Neuronal stem cell (in vitro differentiated cells): Measurements from ENCODE around the gene TPST2.
A peak's percentile ranks its signal among the peaks of the same experiment; 100 is the strongest.

Experiments used
- DNase-seq: peaks from one replicate; pipeline ENCODE4 v3.0.0-alpha.2; 2013; ENCODE audit warnings: low spot score
- H2AFZ ChIP-seq: one replicate; pipeline ENCODE4 v1.6.1; 2013; ENCODE audit warnings: mild to moderate bottlenecking, low read length, inconsistent platforms
- H2AK5ac ChIP-seq: 2 replicates; pipeline ENCODE4 v1.6.1; 2013; ENCODE audit warnings: low read depth, mild to moderate bottlenecking, inconsistent platforms, low read length, moderate library complexity, mixed read lengths
- H2BK120ac ChIP-seq: 2 replicates; pipeline ENCODE4 v1.6.1; 2013; ENCODE audit warnings: low read depth, mild to moderate bottlenecking, inconsistent platforms, low read length, moderate library complexity, mixed read lengths
- H2BK12ac ChIP-seq: one replicate; pipeline ENCODE4 v1.6.1; 2013; ENCODE audit warnings: low read length, inconsistent platforms
- H2BK15ac ChIP-seq: 2 replicates; pipeline ENCODE4 v1.6.1; 2013; ENCODE audit warnings: mild to moderate bottlenecking, low read length, inconsistent platforms, mixed read lengths
- H2BK5ac ChIP-seq: one replicate; pipeline ENCODE4 v1.6.1; 2013; ENCODE audit warnings: inconsistent platforms, mild to moderate bottlenecking, low read length, moderate library complexity
- H3K14ac ChIP-seq: one replicate; pipeline ENCODE4 v1.6.1; 2013; ENCODE audit warnings: low read length, inconsistent platforms
- H3K18ac ChIP-seq: 2 replicates; pipeline ENCODE4 v1.6.1; 2013; ENCODE audit warnings: low read length, inconsistent platforms
- H3K23ac ChIP-seq: 2 replicates; pipeline ENCODE4 v1.6.1; 2013; ENCODE audit warnings: low read depth, mild to moderate bottlenecking, mixed read lengths, low read length, inconsistent platforms; ENCODE audit not compliant: poor library complexity
- H3K27ac ChIP-seq: replicated peaks from 3 replicates; pipeline ENCODE4 v1.5.1; 2013; ENCODE audit warnings: low read length, inconsistent platforms
- H3K27me3 ChIP-seq, 3 experiments: 2 replicates each; pipeline ENCODE4 v1.6.1; 2013; ENCODE audit warnings: low read length in 3 of 3, mild to moderate bottlenecking in 2 of 3, inconsistent platforms in 1 of 3, low read depth in 1 of 3, mixed read lengths in 1 of 3, moderate library complexity in 1 of 3; ENCODE audit not compliant: control insufficient read depth in 3 of 3, insufficient read depth in 3 of 3
- H3K36me3 ChIP-seq, 2 donors: replicated peaks in 1 of 2; 2 replicates each; pipeline ENCODE4 v1.6.1; 2013; ENCODE audit warnings: low read length in 2 of 2; ENCODE audit not compliant: control insufficient read depth in 2 of 2, insufficient read depth in 2 of 2
- H3K4ac ChIP-seq: 2 replicates; pipeline ENCODE4 v1.6.1; 2013; ENCODE audit warnings: inconsistent platforms, mild to moderate bottlenecking, low read length, moderate library complexity
- H3K4me1 ChIP-seq, 2 donors: 1 replicate in 1 of 2; 2 replicates in 1 of 2; pipeline ENCODE4 v1.6.1; 2013; ENCODE audit warnings: low read length in 2 of 2, low read depth in 1 of 2; ENCODE audit not compliant: control insufficient read depth in 2 of 2, insufficient read depth in 1 of 2
- H3K4me2 ChIP-seq: one replicate; pipeline ENCODE4 v1.6.1; 2013; ENCODE audit warnings: mild to moderate bottlenecking, low read length, inconsistent platforms; ENCODE audit not compliant: insufficient read depth, poor library complexity, severe bottlenecking
- H3K4me3 ChIP-seq, 2 donors: 2 replicates each; pipeline ENCODE4 v1.5.1; 2013; ENCODE audit warnings: low read length in 2 of 2, mild to moderate bottlenecking in 2 of 2, inconsistent platforms in 1 of 2, moderate library complexity in 1 of 2
- H3K79me1 ChIP-seq: one replicate; pipeline ENCODE4 v1.6.1; 2013; ENCODE audit warnings: low read depth, mild to moderate bottlenecking, inconsistent platforms, low read length, moderate library complexity
- H3K9ac ChIP-seq: one replicate; pipeline ENCODE4 v1.6.1; 2013; ENCODE audit warnings: mild to moderate bottlenecking, low read depth, low read length, inconsistent platforms; ENCODE audit not compliant: poor library complexity
- H3K9me3 ChIP-seq, 2 donors: replicated peaks in 1 of 2; 2 replicates each; pipeline versions ENCODE3 to v1.6.1; 2013; ENCODE audit warnings: low read length in 2 of 2, mild to moderate bottlenecking in 2 of 2, inconsistent platforms in 1 of 2, low read depth in 1 of 2, mixed read lengths in 1 of 2, moderate library complexity in 1 of 2; ENCODE audit not compliant: control insufficient read depth in 2 of 2, insufficient read depth in 1 of 2
- H4K8ac ChIP-seq: one replicate; pipeline ENCODE4 v1.6.1; 2013; ENCODE audit warnings: low read depth, mild to moderate bottlenecking, inconsistent platforms, low read length, moderate library complexity
- H4K91ac ChIP-seq: one replicate; pipeline ENCODE4 v1.6.1; 2013; ENCODE audit warnings: low read length, low read depth, mild to moderate bottlenecking, inconsistent platforms; ENCODE audit not compliant: poor library complexity
- WGBS, 2 donors: extraction: QIAGEN DNeasy Blood & Tissue Kit; methylation state at CpG; one replicate each; pipeline ENCODE4 v1.1.7; 2013; ENCODE audit warnings: missing lambda C conversion rate in 2 of 2, mixed read lengths in 1 of 2; ENCODE audit not compliant: insufficient read length in 2 of 2, insufficient replicate concordance in 1 of 2; ENCODE audit errors: extremely low coverage in 2 of 2; 5-methylcytosine and 5-hydroxymethylcytosine counted together

Gene TPST2

DNA sequence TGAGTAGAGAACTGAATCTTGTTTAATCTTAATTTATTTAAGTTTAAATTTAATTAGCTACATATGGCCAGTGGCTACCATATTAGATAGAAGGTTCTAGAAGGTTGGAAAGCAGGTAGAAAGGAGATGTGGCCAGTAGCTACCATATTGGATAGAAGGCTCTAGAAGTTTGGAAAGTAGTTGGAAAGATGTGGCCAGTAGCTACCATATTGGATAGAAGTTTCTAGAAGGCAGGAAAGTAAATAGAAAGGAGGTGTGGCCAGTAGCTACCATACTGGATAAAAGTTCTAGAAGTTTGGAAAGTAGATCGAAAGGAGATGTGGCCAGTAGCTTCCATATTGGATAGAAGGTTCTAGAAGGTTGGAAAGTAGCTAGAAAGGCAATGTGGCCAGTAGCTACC lies 34.1 kb upstream of the TPST2 start:
- DNase-seq, result no peak
- H3K27ac ChIP-seq, result no peak overlapping the region
- H3K79me1 ChIP-seq, result no peaks in the 10 kb centered on the region
- no peak overlapping the region for H3K14ac ChIP-seq
- no peak overlapping the region for H2BK15ac ChIP-seq
- no peaks in the 10 kb centered on the region for H3K36me3 ChIP-seq
- peaks cover 9% of the 10 kb centered on the region in 2 donors for H3K4me1 ChIP-seq
- no peak overlapping the region for H3K23ac ChIP-seq
- H2BK120ac ChIP-seq, result no peak overlapping the region
- H2AK5ac ChIP-seq, result no peak overlapping the region
- H4K91ac ChIP-seq, result no peak overlapping the region
- H4K8ac ChIP-seq, result no peak overlapping the region
- H3K4ac ChIP-seq, result no peak overlapping the region
- H2BK5ac ChIP-seq, result no peak overlapping the region
- no peak overlapping the region for H3K9ac ChIP-seq
- H2AFZ ChIP-seq, result no peak overlapping the region
- H3K18ac ChIP-seq, result no peak overlapping the region
- H3K4me2 ChIP-seq, result no peak overlapping the region
- H3K9me3 ChIP-seq, result peaks cover 3 to 10% of the 10 kb centered on the region in 2 donors
- no CpG with 5 or more reads among the region's 1 CpG for WGBS, 2 donors
- H2BK12ac ChIP-seq, result no peak overlapping the region
- no peak overlapping the region for H3K4me3 ChIP-seq
- H3K27me3 ChIP-seq, result no peaks in the 10 kb centered on the region

DNA sequence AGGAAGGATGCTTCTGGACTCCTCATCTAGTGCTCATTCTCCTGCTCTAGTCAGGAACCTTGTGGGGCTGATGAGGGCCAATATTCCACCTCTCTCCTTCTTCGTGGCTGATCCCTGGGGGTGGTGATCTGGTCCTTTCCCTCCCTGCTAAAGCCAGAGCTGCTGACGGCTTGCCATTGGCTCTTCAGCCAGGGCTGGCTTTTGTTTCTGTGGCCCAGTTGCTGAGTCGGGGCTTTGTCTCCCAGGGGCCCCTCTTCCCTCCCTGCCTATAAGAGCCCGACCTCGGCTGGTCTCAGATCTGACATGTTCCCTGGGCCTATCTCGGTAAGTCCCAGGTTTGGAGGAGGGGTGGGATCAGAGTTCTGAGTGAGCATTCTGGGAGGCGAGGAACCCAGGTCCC lies 31.7 kb upstream of the TPST2 start, which contains the start of gene CRYBA4:
Gene CRYBA4 (plus strand): TSS at position 301 of the 400 bp plus-strand sequence. CDS start 634 bp downstream, outside the sequence.
- Histone ChIP-seq H3K18ac (peak within 1 kb of the TSS; percentile 20), H3K27me3 (peaks cover 0 to 2% (median 0%) of the 10 kb centered on the region in 3 experiments), H2BK12ac (no peak within 1 kb of the TSS), H3K9me3 (peaks cover 3 to 10% of the 10 kb centered on the region in 2 donors), H3K9ac (no peak within 1 kb of the TSS), H3K4me3 (no peak within 1 kb of the TSS), H4K91ac (no peak within 1 kb of the TSS), H4K8ac (peak within 1 kb of the TSS; percentile 5), H3K4me2 (peak within 1 kb of the TSS; percentile 20), H2BK15ac (peak within 1 kb of the TSS; percentile 50), H3K4me1 (peaks cover 20 to 25% of the 10 kb centered on the region in 2 donors), H3K27ac (no peak within 1 kb of the TSS), H2BK5ac (no peak within 1 kb of the TSS), H2AK5ac (peak within 1 kb of the TSS; percentile 58), H3K14ac (peak within 1 kb of the TSS; percentile 41), H2AFZ (no peak within 1 kb of the TSS), H2BK120ac (no peak within 1 kb of the TSS), H3K36me3 (no peaks in the 10 kb centered on the region), H3K23ac (no peak within 1 kb of the TSS), H3K79me1 (no peaks in the 10 kb centered on the region), H3K4ac (no peak within 1 kb of the TSS)
- no CpG with 5 or more reads among the region's 7 CpGs for WGBS, 2 donors
- no peak for DNase-seq

DNA sequence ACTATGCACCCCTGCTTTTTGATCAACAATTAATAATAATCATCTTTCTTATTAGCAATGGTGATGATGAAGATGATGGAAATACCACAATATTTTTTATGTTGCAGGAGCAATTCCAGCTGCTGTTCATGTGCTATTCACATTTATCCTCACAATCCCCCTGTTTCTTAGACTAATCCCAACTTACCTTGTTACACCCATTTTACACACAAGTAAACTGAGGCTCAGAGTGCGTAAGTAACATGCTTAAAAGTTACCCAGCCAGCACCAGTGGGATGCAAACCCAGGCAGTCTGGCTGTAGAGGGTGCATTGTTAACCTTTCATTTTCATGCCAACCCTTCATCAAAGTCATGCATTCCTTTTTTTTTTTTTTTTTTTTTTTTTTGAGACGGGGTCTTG lies 30.3 kb upstream of the TPST2 start:
- Histone ChIP-seq H3K79me1 (no peaks in the 10 kb centered on the region), H3K4me1 (peaks cover 28 to 33% of the 10 kb centered on the region in 2 donors), H3K27me3 (peaks cover 0 to 2% (median 0%) of the 10 kb centered on the region in 3 experiments)

DNA sequence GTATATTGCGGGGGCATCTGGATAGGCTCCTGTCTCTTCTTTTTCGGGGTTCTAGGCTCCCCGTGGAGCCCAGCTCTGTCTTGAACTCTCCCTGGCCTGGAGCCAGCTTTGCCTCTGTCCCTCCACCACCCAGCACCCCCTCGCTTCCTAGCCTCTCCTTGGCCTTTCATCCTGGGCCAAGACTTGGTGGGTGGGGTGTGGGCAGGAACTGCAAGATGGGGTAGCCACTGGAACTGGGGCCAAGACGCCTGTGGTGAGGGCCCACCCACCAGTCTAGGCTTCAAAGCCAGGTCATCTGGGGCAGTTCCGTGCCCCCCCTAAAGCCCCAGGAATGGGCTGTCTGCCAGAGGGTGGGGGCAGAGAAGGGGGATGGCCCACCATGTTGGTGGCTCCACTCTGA lies 29.6 kb upstream of the TPST2 start:
- WGBS, 2 donors, result no CpG with 5 or more reads among the region's 6 CpGs
- H3K4me1 ChIP-seq, result peaks cover 28 to 33% of the 10 kb centered on the region in 2 donors
- H3K18ac ChIP-seq, result peak overlapping the region; percentile 60
- H3K4me3 ChIP-seq, result no peak overlapping the region
- peaks cover 0 to 2% (median 0%) of the 10 kb centered on the region in 3 experiments for H3K27me3 ChIP-seq
- H2BK5ac ChIP-seq, result no peak overlapping the region
- no peak overlapping the region for H3K23ac ChIP-seq
- H3K9ac ChIP-seq, result no peak overlapping the region
- no peaks in the 10 kb centered on the region for H3K79me1 ChIP-seq
- no peak overlapping the region for H4K8ac ChIP-seq
- no peak overlapping the region for H3K4ac ChIP-seq
- H2AFZ ChIP-seq, result no peak overlapping the region
- H3K27ac ChIP-seq, result no peak overlapping the region
- no peak overlapping the region for H4K91ac ChIP-seq
- H2BK120ac ChIP-seq, result no peak overlapping the region
- no peak for DNase-seq
- no peak overlapping the region for H2BK15ac ChIP-seq
- no peak overlapping the region for H2BK12ac ChIP-seq
- H2AK5ac ChIP-seq, result peak overlapping the region; percentile 85
- H3K4me2 ChIP-seq, result no peak overlapping the region
- no peaks in the 10 kb centered on the region for H3K36me3 ChIP-seq
- H3K9me3 ChIP-seq, result peaks cover 0 to under 1% of the 10 kb centered on the region in 2 donors
- H3K14ac ChIP-seq, result no peak overlapping the region

More for the DNA sequence above, 30.3 kb upstream of the TPST2 start:
- no peak overlapping the region for H3K4me3 ChIP-seq
- H2BK15ac ChIP-seq, result no peak overlapping the region
- no peak overlapping the region for H2BK120ac ChIP-seq
- H2AFZ ChIP-seq, result no peak overlapping the region
- no peak overlapping the region for H2BK5ac ChIP-seq
- no peak overlapping the region for H3K18ac ChIP-seq
- peaks cover 3 to 7% of the 10 kb centered on the region in 2 donors for H3K9me3 ChIP-seq
- no CpG with 5 or more reads among the region's 2 CpGs for WGBS, 2 donors
- no peaks in the 10 kb centered on the region for H3K36me3 ChIP-seq
- no peak overlapping the region for H4K8ac ChIP-seq
- no peak overlapping the region for H3K4ac ChIP-seq
- H2BK12ac ChIP-seq, result no peak overlapping the region
- no peak overlapping the region for H3K23ac ChIP-seq
- H3K4me2 ChIP-seq, result no peak overlapping the region
- no peak overlapping the region for H3K27ac ChIP-seq
- no peak overlapping the region for H3K14ac ChIP-seq
- DNase-seq, result no peak
- no peak overlapping the region for H4K91ac ChIP-seq
- H3K9ac ChIP-seq, result no peak overlapping the region
- no peak overlapping the region for H2AK5ac ChIP-seq
